ENCODE measurements around the gene SFMBT1.

- TF ChIP-seq CTCF (IDR thresholded peaks at IDR 0.05): no peak
- TF ChIP-seq POLR2A (IDR thresholded peaks at IDR 0.05): no peak
These were observed 40.5 kb downstream of the SFMBT1 start for GRCh38 chr3:53005338-53005737.
